Upper lobe of right lung (tissue), 1 donor: ENCODE measurements around the gene NOL12. TPM values are rescaled to one million over a fixed set of nuclear protein-coding genes. Genes with fewer than 3 reads are reported as not detected.
A peak's percentile ranks its signal among the peaks of the same experiment; 100 is the strongest.

Experiments
- ATAC-seq: fragments of 200-7000 bp; cut with Tn5 transposase; one replicate; pipeline ENCODE4 v1.9.1; 2020; ENCODE audit warnings: mild to moderate bottlenecking, moderate library complexity
- DNase-seq: peaks from one replicate; pipeline ENCODE4 v3.0.0-alpha.2; 2020
- H3K27ac ChIP-seq: fragments of 200-600 bp; one replicate; pipeline ENCODE4 v1.8.0; 2022
- H3K27me3 ChIP-seq: fragments of 200-600 bp; one replicate; pipeline ENCODE4 v1.8.0; 2022; ENCODE audit warnings: mild to moderate bottlenecking
- H3K36me3 ChIP-seq: fragments of 200-600 bp; one replicate; pipeline ENCODE4 v1.8.0; 2022
- H3K4me1 ChIP-seq: fragments of 200-600 bp; one replicate; pipeline ENCODE4 v1.8.0; 2022
- H3K4me3 ChIP-seq: fragments of 200-600 bp; one replicate; pipeline ENCODE4 v1.8.0; 2022; ENCODE audit warnings: mild to moderate bottlenecking
- H3K9me3 ChIP-seq: fragments of 200-600 bp; one replicate; pipeline ENCODE4 v1.8.0; 2022
- CTCF ChIP-seq: fragments of 200-600 bp; IDR thresholded peaks from one replicate; pipeline ENCODE4 v1.8.0; 2022; ENCODE audit warnings: antibody characterized with exemption
- intact Hi-C: fragments of 100-400 bp; cut with DNase I; formaldehyde crosslinking; loops from one replicate; pipeline ENCODE4 v1.11.0; 2022
- total RNA-seq: library from RNA; stranded (reverse); fragmentation: NEBNext Ultra II Directional; extraction: Animal tissue kit (Norgen Biotek cat#: 25700); gene quantifications from one replicate; pipeline ENCODE4 v1.2.1, GENCODE V29; 2021
- donor health status: DM: no; HTN: yes; CAD: no; lungs with severe emphysema.

NOL12 gene
- total RNA-seq, 1 donor from 2014 or later, result 21.6 TPM

GRCh38 chr22:37697538-37697835 is 11.3 kb downstream of the NOL12 start:
- peaks cover 21% of the 10 kb centered on the region for H3K4me1 ChIP-seq
- H3K36me3 ChIP-seq, result peaks cover 12% of the 10 kb centered on the region
- no peaks in the 10 kb centered on the region for H3K9me3 ChIP-seq
- DNase-seq (no peak), ATAC-seq (no peak)
- H3K4me3 ChIP-seq, result no peak overlapping the region
- no peak overlapping the region for H3K27ac ChIP-seq
- intact Hi-C loops, result no loop called here
- TF ChIP-seq CTCF, result no peak
- H3K27me3 ChIP-seq, result no peaks in the 10 kb centered on the region

- H3K27ac ChIP-seq, result no peak overlapping the region
- no peak for TF ChIP-seq CTCF
- ATAC-seq (peak; percentile 45), DNase-seq (no peak)
- H3K9me3 ChIP-seq, result no peaks in the 10 kb centered on the region
- intact Hi-C loops, result no loop called here
- no peaks in the 10 kb centered on the region for H3K27me3 ChIP-seq
- H3K36me3 ChIP-seq, result no peaks in the 10 kb centered on the region
- peaks cover 18% of the 10 kb centered on the region for H3K4me1 ChIP-seq
- no peak overlapping the region for H3K4me3 ChIP-seq
These were observed 15.1 kb downstream of the NOL12 start for GRCh38 chr22:37701141-37701786.

GRCh38 chr22:37703906-37704305 is 17.8 kb downstream of the NOL12 start:
- no peak for ATAC-seq
- Histone ChIP-seq H3K27ac (no peak overlapping the region), H3K36me3 (no peaks in the 10 kb centered on the region), H3K4me1 (peaks cover 9% of the 10 kb centered on the region), H3K9me3 (no peaks in the 10 kb centered on the region), H3K4me3 (no peak overlapping the region), H3K27me3 (no peaks in the 10 kb centered on the region)
- no peak for DNase-seq
- intact Hi-C loops, result no loop called here
- no peak for TF ChIP-seq CTCF

GRCh38 chr22:37704645-37705044 is 18.5 kb downstream of the NOL12 start:
- H3K4me3 ChIP-seq, result no peak overlapping the region
- intact Hi-C loops, result no loop called here
- TF ChIP-seq CTCF, result no peak
- no peaks in the 10 kb centered on the region for H3K27me3 ChIP-seq
- DNase-seq (no peak), ATAC-seq (no peak)
- no peaks in the 10 kb centered on the region for H3K9me3 ChIP-seq
- no peak overlapping the region for H3K27ac ChIP-seq
- H3K36me3 ChIP-seq, result no peaks in the 10 kb centered on the region
- peaks cover 9% of the 10 kb centered on the region for H3K4me1 ChIP-seq

- DNase-seq (no peak), ATAC-seq (no peak)
- TF ChIP-seq CTCF, result no peak
- no peak overlapping the region for H3K4me3 ChIP-seq
- no peak overlapping the region for H3K27ac ChIP-seq
- H3K9me3 ChIP-seq, result no peaks in the 10 kb centered on the region
- no peaks in the 10 kb centered on the region for H3K36me3 ChIP-seq
- no peaks in the 10 kb centered on the region for H3K27me3 ChIP-seq
- peaks cover 9% of the 10 kb centered on the region for H3K4me1 ChIP-seq
- intact Hi-C loops, result no loop called here
These were observed 19.1 kb downstream of the NOL12 start for GRCh38 chr22:37705205-37705604.
